ENCODE measurements around the gene ZNF598.

ZNF598 gene

GRCh38 chr16:2009791-2010510, at the start of gene ZNF598:
TSS of gene ZNF598 (minus strand) at chr16:2009821.
- DNase-seq (ENCODE audit: low read depth) = peak; percentile 84

GRCh38 chr16:2058872-2059271, 49.3 kb upstream of the ZNF598 start:
- no peak for DNase-seq (ENCODE audit: low read depth)

GRCh38 chr16:2058420-2058819, 48.8 kb upstream of the ZNF598 start:
- no peak for DNase-seq (ENCODE audit: low read depth)

GRCh38 chr16:2057438-2057837, 47.8 kb upstream of the ZNF598 start:
- DNase-seq (ENCODE audit: low read depth) = no peak

- DNase-seq (ENCODE audit: low read depth) = no peak
These were observed 47.2 kb upstream of the ZNF598 start for GRCh38 chr16:2056681-2057407.

- no peak for DNase-seq (ENCODE audit: low read depth)
These were observed 46.5 kb upstream of the ZNF598 start for GRCh38 chr16:2056077-2056476.

- no peak for DNase-seq (ENCODE audit: low read depth)
These were observed 45.1 kb upstream of the ZNF598 start for GRCh38 chr16:2054543-2055245.

GRCh38 chr16:2053897-2054296, 44.3 kb upstream of the ZNF598 start:
- DNase-seq (ENCODE audit: low read depth) = no peak

- DNase-seq (ENCODE audit: low read depth) = no peak
These were observed 43.6 kb upstream of the ZNF598 start for GRCh38 chr16:2053211-2053610.

- peak; percentile 31 for DNase-seq (ENCODE audit: low read depth)
These were observed 38.5 kb upstream of the ZNF598 start for GRCh38 chr16:2048116-2048543.

- DNase-seq (ENCODE audit: low read depth) = peak; percentile 97
These were observed 37.9 kb upstream of the ZNF598 start, which contains the start of the genes NTHL1 and TSC2 for GRCh38 chr16:2047330-2048115. TSS of gene NTHL1 (minus strand) at chr16:2047834. CDS start at chr16:2047823, 11 bp downstream. TSS of gene TSC2 (plus strand) at chr16:2047985. CDS start at chr16:2048616, 631 bp downstream.

GRCh38 chr16:2046893-2047329, 37.3 kb upstream of the ZNF598 start:
- no peak for DNase-seq (ENCODE audit: low read depth)

GRCh38 chr16:2045965-2046892, 36.6 kb upstream of the ZNF598 start:
- no peak for DNase-seq (ENCODE audit: low read depth)

GRCh38 chr16:2044541-2044940, 34.9 kb upstream of the ZNF598 start:
- no peak for DNase-seq (ENCODE audit: low read depth)

GRCh38 chr16:2043667-2044451, 34.2 kb upstream of the ZNF598 start:
- DNase-seq (ENCODE audit: low read depth) = no peak

GRCh38 chr16:2042986-2043666, 33.5 kb upstream of the ZNF598 start:
- no peak for DNase-seq (ENCODE audit: low read depth)

- DNase-seq (ENCODE audit: low read depth) = no peak
These were observed 32.8 kb upstream of the ZNF598 start for GRCh38 chr16:2042171-2042985.

GRCh38 chr16:2040787-2041522, 31.3 kb upstream of the ZNF598 start:
- DNase-seq (ENCODE audit: low read depth) = no peak

Measured in iris pigment epithelial cell (primary cell).